Peyer's patch (tissue), 4 donors: ENCODE data around the gene NEIL3. TPM values are rescaled to one million over a fixed set of nuclear protein-coding genes. Genes with fewer than 3 reads are reported as not detected.

ENCODE experiments used
- DNase-seq, 3 donors: peaks; one replicate each; pipeline ENCODE4 v3.0.0-alpha.2; 2017 to 2019
- H3K27ac ChIP-seq, 4 donors: fragments of 200-600 bp; sonication (generic); one replicate each; pipeline ENCODE4 v1.5.1; 2016 to 2019
- H3K27me3 ChIP-seq, 2 donors: fragments of 200-600 bp; sonication (generic); one replicate each; pipeline ENCODE4 v1.5.1; 2019
- H3K36me3 ChIP-seq, 3 donors: fragments of 200-600 bp; sonication (generic); one replicate each; pipeline ENCODE4 v1.5.1; 2016 to 2019
- H3K4me1 ChIP-seq, 4 donors: fragments of 200-600 bp; sonication (generic); one replicate each; pipeline ENCODE4 v1.5.1; 2016 to 2019
- H3K4me3 ChIP-seq, 4 donors: fragments of 200-600 bp; sonication (generic); 1 replicate in 3 of 4; 2 replicates in 1 of 4; pipeline ENCODE4 v1.5.1; 2016 to 2019; ENCODE audit warnings: mild to moderate bottlenecking in 1 of 4
- H3K9me3 ChIP-seq, 4 donors: fragments of 200-600 bp; sonication (generic); one replicate each; pipeline ENCODE4 v1.5.1; 2016 to 2019; ENCODE audit warnings: mild to moderate bottlenecking in 1 of 4
- POLR2A ChIP-seq, 2 donors: fragments of 450-650 bp; IDR thresholded peaks; one replicate each; pipeline ENCODE4 v1.5.1; 2017; ENCODE audit warnings: antibody characterized with exemption in 2 of 2, mild to moderate bottlenecking in 2 of 2, moderate library complexity in 2 of 2
- total RNA-seq, 4 donors: library from RNA; depleted of rRNA; stranded (reverse); fragments of >200 nt; gene quantifications; one replicate each; pipeline ENCODE4 v1.1.0, GENCODE V29; 2016
- TF ChIP-seq, protein P1 (sequence below), 6 experiments: fragments of 450-650 bp in 4 of 6; fragments of 200-600 bp in 2 of 6; sonication (generic) in 1 of 6; IDR thresholded peaks; one replicate each; pipeline ENCODE4 v1.5.1; 2017 to 2019; ENCODE audit warnings: antibody characterized with exemption in 6 of 6, mild to moderate bottlenecking in 3 of 6, moderate library complexity in 1 of 6

The NEIL3 gene
- total RNA-seq, 4 donors from 2014 or later = 0.76 to 2.5 (median 1.3) TPM

GRCh38 chr4:177351622-177352244 lies 42.1 kb downstream of the NEIL3 start:
- no peak overlapping the region for H3K27ac ChIP-seq
- TF ChIP-seq, protein P1, sequence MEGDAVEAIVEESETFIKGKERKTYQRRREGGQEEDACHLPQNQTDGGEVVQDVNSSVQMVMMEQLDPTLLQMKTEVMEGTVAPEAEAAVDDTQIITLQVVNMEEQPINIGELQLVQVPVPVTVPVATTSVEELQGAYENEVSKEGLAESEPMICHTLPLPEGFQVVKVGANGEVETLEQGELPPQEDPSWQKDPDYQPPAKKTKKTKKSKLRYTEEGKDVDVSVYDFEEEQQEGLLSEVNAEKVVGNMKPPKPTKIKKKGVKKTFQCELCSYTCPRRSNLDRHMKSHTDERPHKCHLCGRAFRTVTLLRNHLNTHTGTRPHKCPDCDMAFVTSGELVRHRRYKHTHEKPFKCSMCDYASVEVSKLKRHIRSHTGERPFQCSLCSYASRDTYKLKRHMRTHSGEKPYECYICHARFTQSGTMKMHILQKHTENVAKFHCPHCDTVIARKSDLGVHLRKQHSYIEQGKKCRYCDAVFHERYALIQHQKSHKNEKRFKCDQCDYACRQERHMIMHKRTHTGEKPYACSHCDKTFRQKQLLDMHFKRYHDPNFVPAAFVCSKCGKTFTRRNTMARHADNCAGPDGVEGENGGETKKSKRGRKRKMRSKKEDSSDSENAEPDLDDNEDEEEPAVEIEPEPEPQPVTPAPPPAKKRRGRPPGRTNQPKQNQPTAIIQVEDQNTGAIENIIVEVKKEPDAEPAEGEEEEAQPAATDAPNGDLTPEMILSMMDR (IDR thresholded peaks at IDR 0.05) = no peak
- TF ChIP-seq POLR2A (IDR thresholded peaks at IDR 0.05) = no peak
- no peak for DNase-seq

GRCh38 chr4:177356206-177356605 lies 46.5 kb downstream of the NEIL3 start:
- no peak for DNase-seq
- no peak overlapping the region for H3K4me3 ChIP-seq
- H3K27ac ChIP-seq = no peak overlapping the region
- no peaks in the 10 kb centered on the region for H3K27me3 ChIP-seq
- no peak for TF ChIP-seq POLR2A (IDR thresholded peaks at IDR 0.05)
- TF ChIP-seq, protein P1 (IDR thresholded peaks at IDR 0.05) = no peak
- H3K36me3 ChIP-seq = no peaks in the 10 kb centered on the region
- no peaks in the 10 kb centered on the region for H3K9me3 ChIP-seq
- no peaks in the 10 kb centered on the region for H3K4me1 ChIP-seq

More at GRCh38 chr4:177351622-177352244, 42.1 kb downstream of the NEIL3 start:
- Histone ChIP-seq H3K4me3 (no peak overlapping the region), H3K9me3 (no peaks in the 10 kb centered on the region), H3K36me3 (no peaks in the 10 kb centered on the region), H3K4me1 (no peaks in the 10 kb centered on the region), H3K27me3 (no peaks in the 10 kb centered on the region)

DNA sequence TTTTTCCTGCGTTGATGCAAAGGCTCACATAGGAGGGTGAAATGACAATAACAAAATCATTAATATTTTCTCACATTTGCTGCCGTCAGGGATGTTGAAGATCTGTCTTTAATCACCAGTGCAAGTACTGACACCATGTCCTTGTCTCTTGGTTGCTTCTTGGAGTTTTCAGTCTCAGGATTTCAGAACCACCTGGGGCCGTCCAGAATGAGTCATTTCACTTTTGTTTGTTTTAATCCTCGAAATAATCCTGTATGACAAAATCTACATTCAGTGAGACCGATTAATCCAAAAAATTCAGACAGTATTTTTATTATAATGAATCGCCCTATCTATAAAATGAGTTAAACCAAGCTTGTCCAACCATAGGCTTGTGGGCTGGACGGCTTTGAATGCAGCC lies 47.2 kb downstream of the NEIL3 start:
- no peak for TF ChIP-seq POLR2A (IDR thresholded peaks at IDR 0.05)
- TF ChIP-seq, protein P1 (IDR thresholded peaks at IDR 0.05) = no peak
- DNase-seq = no peak
- H3K27me3 ChIP-seq = no peaks in the 10 kb centered on the region

GRCh38 chr4:177367336-177367735 lies 57.7 kb downstream of the NEIL3 start:
- Histone ChIP-seq H3K9me3 (no peaks in the 10 kb centered on the region), H3K36me3 (no peaks in the 10 kb centered on the region), H3K27ac (no peak overlapping the region), H3K27me3 (no peaks in the 10 kb centered on the region), H3K4me1 (no peaks in the 10 kb centered on the region), H3K4me3 (no peak overlapping the region)
- DNase-seq = no peak
- no peak for TF ChIP-seq POLR2A (IDR thresholded peaks at IDR 0.05)
- TF ChIP-seq, protein P1 (IDR thresholded peaks at IDR 0.05) = peak in 2 of 6 experiments; percentile 12 to 19

More for the DNA sequence above, 47.2 kb downstream of the NEIL3 start:
- no peak overlapping the region for H3K4me3 ChIP-seq
- no peaks in the 10 kb centered on the region for H3K9me3 ChIP-seq
- no peaks in the 10 kb centered on the region for H3K36me3 ChIP-seq
- no peak overlapping the region for H3K27ac ChIP-seq
- no peaks in the 10 kb centered on the region for H3K4me1 ChIP-seq

- Histone ChIP-seq H3K36me3 (no peaks in the 10 kb centered on the region), H3K27ac (no peak overlapping the region), H3K9me3 (no peaks in the 10 kb centered on the region), H3K27me3 (no peaks in the 10 kb centered on the region), H3K4me3 (no peak overlapping the region), H3K4me1 (no peaks in the 10 kb centered on the region)
- no peak for DNase-seq
- TF ChIP-seq, protein P1 (IDR thresholded peaks at IDR 0.05) = no peak
- TF ChIP-seq POLR2A (IDR thresholded peaks at IDR 0.05) = no peak
Measured at GRCh38 chr4:177369372-177369771, 59.7 kb downstream of the NEIL3 start.
